Transverse colon (tissue), 4 donors: ENCODE measurements around the gene KRT34. TPM values are rescaled to one million over a fixed set of nuclear protein-coding genes. Genes with fewer than 3 reads are reported as not detected.

Source experiments
- DNase-seq: peaks from one replicate; pipeline ENCODE4 v3.0.0-alpha.2; 2019
- H3K27ac ChIP-seq, 4 donors: fragments of 200-600 bp; sonication (generic); 2 replicates each; pipeline ENCODE4 v1.5.1; 2016 to 2018; ENCODE audit warnings: inconsistent platforms in 4 of 4
- H3K27me3 ChIP-seq: fragments of 200-600 bp; sonication (generic); 2 replicates; pipeline ENCODE4 v1.5.1; 2017; ENCODE audit warnings: inconsistent platforms
- H3K36me3 ChIP-seq, 4 donors: fragments of 200-600 bp; sonication (generic); 2 replicates each; pipeline ENCODE4 v1.5.1; 2017 to 2019; ENCODE audit warnings: inconsistent platforms in 4 of 4
- H3K4me1 ChIP-seq, 4 donors: fragments of 200-600 bp; sonication (generic); 2 replicates each; pipeline ENCODE4 v1.5.1; 2017 to 2020; ENCODE audit warnings: inconsistent platforms in 4 of 4
- H3K4me3 ChIP-seq, 4 donors: fragments of 200-600 bp; sonication (generic); 1 replicate in 1 of 4; 2 replicates in 3 of 4; pipeline versions ENCODE4 v1.5.1 to v1.6.1; 2017 to 2019; ENCODE audit warnings: inconsistent platforms in 4 of 4
- H3K9me3 ChIP-seq, 2 donors: fragments of 200-600 bp; sonication (generic); 2 replicates each; pipeline ENCODE4 v1.5.1; 2017 to 2019; ENCODE audit warnings: inconsistent platforms in 2 of 2
- EP300 ChIP-seq: sonication (generic); formaldehyde crosslinking; IDR thresholded peaks from one replicate; pipeline ENCODE4 v1.6.1; 2017; ENCODE audit warnings: antibody characterized with exemption, low read depth
- POLR2A ChIP-seq: fragments of 450-650 bp; IDR thresholded peaks from one replicate; pipeline ENCODE4 v1.6.1; 2016; ENCODE audit warnings: antibody characterized with exemption, mild to moderate bottlenecking, moderate library complexity
- POLR2AphosphoS5 ChIP-seq, 3 donors: sonication (generic); formaldehyde crosslinking; IDR thresholded peaks; one replicate each; pipeline ENCODE4 v1.6.1; 2016; ENCODE audit warnings: antibody characterized with exemption in 3 of 3
- WGBS, 2 donors: methylation state at CpG; one replicate each; pipeline ENCODE4 v1.1.5; 2018; ENCODE audit warnings: low coverage in 1 of 2; 5-methylcytosine and 5-hydroxymethylcytosine counted together
- in situ Hi-C, 4 donors: fragments of 200-750 bp; cut with MboI; loops; one replicate each; pipeline versions ENCODE4 v1.15.0 to v1.15.1; 2017; ENCODE audit warnings: low sequenced_read_pairs in 3 of 4, low pct_ligation_motif_present in 1 of 4, low pct_unique_long_range_greater_than_20kb in 1 of 4
- intact Hi-C: fragments of 100-400 bp; cut with DNase I; formaldehyde crosslinking; loops from one replicate; pipeline ENCODE4 v1.15.1; 2023; ENCODE audit warnings: low total_unique reads
- total RNA-seq, 4 donors: library from RNA; depleted of rRNA; stranded (reverse); fragments of >200 nt; gene quantifications; one replicate each; pipeline ENCODE4 v1.1.0, GENCODE V29; 2016
- TF ChIP-seq, protein P1 (sequence below), 5 experiments: fragments of 200-600 bp in 3 of 5; fragments of 450-650 bp in 2 of 5; sonication (generic) in 3 of 5; IDR thresholded peaks; 1 replicate in 2 of 5; 2 replicates in 3 of 5; pipeline ENCODE4 v1.5.1; 2016 to 2017; ENCODE audit warnings: antibody characterized with exemption in 5 of 5, inconsistent platforms in 3 of 5, mild to moderate bottlenecking in 2 of 5, moderate library complexity in 1 of 5

The KRT34 gene
- total RNA-seq, 4 donors from 2014 or later: not detected

DNA sequence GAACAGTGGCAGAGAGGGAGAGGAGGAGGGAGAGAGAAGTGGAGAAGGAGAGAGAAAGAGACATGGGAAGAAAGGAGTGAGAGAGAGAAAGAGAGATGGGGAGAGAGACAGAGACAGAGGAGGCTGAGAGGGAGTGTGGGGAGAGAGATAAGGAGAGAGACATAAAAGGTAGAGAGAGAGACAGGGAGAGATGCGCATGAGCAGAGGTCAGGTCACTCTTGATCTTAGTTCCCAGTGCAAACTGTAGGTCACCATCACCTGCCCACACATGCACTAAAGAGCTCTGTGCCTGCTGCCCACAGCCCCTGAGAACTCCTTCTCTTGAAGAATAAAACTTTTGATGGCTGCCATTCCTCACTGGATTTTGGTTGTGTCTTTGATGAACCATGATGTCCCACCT lies 46.4 kb downstream of the KRT34 start:
- DNase-seq: no peak
- Histone ChIP-seq H3K27me3 (no peaks in the 10 kb centered on the region), H3K27ac (no peak overlapping the region), H3K36me3 (no peaks in the 10 kb centered on the region), H3K4me3 (no peak overlapping the region), H3K9me3 (no peaks in the 10 kb centered on the region), H3K4me1 (peaks cover 0 to 5% (median 0%) of the 10 kb centered on the region in 4 donors)
- intact Hi-C loops (no loop called here), in situ Hi-C loops (loop anchor here in 1 of 4 donors (25.0 kb wide), 1 partner anchor 523 kb away; the partner anchor contains the start of gene KRT10)
- TF ChIP-seq POLR2A: no peak
- no peak for TF ChIP-seq EP300
- no peak for TF ChIP-seq POLR2AphosphoS5 (IDR thresholded peaks at IDR 0.05)
- TF ChIP-seq, protein P1, sequence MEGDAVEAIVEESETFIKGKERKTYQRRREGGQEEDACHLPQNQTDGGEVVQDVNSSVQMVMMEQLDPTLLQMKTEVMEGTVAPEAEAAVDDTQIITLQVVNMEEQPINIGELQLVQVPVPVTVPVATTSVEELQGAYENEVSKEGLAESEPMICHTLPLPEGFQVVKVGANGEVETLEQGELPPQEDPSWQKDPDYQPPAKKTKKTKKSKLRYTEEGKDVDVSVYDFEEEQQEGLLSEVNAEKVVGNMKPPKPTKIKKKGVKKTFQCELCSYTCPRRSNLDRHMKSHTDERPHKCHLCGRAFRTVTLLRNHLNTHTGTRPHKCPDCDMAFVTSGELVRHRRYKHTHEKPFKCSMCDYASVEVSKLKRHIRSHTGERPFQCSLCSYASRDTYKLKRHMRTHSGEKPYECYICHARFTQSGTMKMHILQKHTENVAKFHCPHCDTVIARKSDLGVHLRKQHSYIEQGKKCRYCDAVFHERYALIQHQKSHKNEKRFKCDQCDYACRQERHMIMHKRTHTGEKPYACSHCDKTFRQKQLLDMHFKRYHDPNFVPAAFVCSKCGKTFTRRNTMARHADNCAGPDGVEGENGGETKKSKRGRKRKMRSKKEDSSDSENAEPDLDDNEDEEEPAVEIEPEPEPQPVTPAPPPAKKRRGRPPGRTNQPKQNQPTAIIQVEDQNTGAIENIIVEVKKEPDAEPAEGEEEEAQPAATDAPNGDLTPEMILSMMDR (IDR thresholded peaks at IDR 0.05): no peak
- WGBS, 2 donors: 92% methylated on average over 1 of the region's 1 CpG; no CpG with 5 or more reads in 1 of the 2 donors

DNA sequence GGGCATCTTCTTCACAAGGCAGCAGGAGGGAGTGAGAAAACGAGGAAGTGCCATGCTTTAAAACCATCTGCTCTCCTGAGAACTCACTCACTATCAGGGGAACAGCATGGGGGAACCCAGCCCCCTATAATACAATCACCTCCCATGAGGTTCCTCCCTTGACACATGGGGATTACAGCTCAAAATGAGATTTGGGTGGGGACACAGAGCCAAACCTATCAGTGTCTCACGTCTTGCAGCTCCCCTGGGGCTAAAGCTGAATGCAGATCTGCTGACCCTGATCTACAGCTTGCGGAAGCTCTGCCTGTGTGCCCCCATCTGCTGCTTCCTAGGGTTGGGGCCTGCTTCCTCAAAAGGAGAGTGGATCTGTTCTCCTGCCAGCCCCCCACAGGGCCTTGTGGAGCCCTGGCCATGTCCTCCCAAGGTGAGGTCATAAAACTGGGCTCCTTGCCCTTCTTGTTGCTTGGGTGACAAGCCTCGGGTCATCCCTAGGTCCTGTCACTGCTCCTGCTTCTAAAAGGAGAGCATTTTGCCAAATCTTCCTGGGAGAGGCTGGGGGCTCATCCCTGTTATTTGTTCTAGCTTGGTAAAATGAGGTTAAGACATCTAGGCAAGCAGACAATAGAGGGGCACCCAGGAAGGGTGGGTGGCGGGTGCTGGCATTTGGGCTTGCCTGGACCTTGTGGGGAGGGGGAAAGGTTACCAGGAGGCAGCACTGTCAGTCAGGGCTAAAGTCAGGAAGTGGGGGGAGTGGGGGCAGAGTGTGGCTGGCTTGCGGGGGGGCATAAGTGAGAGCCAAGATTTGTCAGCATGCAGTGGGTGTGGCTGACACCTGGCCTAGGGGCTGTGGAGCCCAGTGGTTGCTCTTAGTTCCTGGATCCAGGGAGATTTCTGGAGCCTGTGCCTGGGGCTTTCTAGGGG lies 47.5 kb downstream of the KRT34 start:
- Histone ChIP-seq H3K36me3 (no peaks in the 10 kb centered on the region), H3K27me3 (no peaks in the 10 kb centered on the region), H3K27ac (no peak overlapping the region), H3K4me3 (no peak overlapping the region), H3K9me3 (no peaks in the 10 kb centered on the region), H3K4me1 (peaks cover 0 to under 1% (median 0%) of the 10 kb centered on the region in 4 donors)
- DNase-seq: no peak
- no peak for TF ChIP-seq EP300
- TF ChIP-seq POLR2A: no peak
- TF ChIP-seq, protein P1 (IDR thresholded peaks at IDR 0.05): no peak
- TF ChIP-seq POLR2AphosphoS5 (IDR thresholded peaks at IDR 0.05): no peak
- in situ Hi-C loops: loop anchor here in 1 of 4 donors (25.0 kb wide), 1 partner anchor 522 kb away; the partner anchor contains the start of gene KRT10
- intact Hi-C loops: no loop called here
- 61 to 77% methylated on average over 3 to 6 of the region's 6 CpGs for WGBS, 2 donors

DNA sequence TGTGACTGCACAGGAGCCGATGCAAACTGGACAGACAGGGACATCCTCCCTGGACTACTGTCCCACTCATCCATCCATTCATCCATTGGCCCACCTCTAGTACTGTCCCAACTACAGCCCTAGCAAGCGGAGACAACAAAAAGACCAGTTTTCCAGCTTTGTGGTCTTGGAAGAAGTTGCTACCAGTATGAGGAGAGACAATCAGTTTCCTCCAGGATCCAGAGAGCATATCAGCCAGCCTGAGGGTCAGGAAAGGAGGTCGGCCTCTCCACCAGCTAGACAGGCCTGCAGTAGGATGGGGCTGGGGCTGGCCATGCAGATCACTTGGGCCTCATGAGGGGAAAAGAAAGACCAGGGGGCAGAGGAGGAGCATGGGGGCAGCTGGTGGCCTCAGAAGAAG lies 48.3 kb downstream of the KRT34 start:
- DNase-seq: no peak
- H3K27me3 ChIP-seq: no peaks in the 10 kb centered on the region
- no peak overlapping the region for H3K27ac ChIP-seq
- no peak overlapping the region for H3K4me3 ChIP-seq
- no peaks in the 10 kb centered on the region for H3K9me3 ChIP-seq
- intact Hi-C loops: no loop called here
- TF ChIP-seq POLR2AphosphoS5 (IDR thresholded peaks at IDR 0.05): no peak
- TF ChIP-seq EP300: no peak
- no peak for TF ChIP-seq POLR2A
- TF ChIP-seq, protein P1 (IDR thresholded peaks at IDR 0.05): no peak
- H3K36me3 ChIP-seq: no peaks in the 10 kb centered on the region
- in situ Hi-C loops: loop anchor here in 1 of 4 donors (25.0 kb wide), 1 partner anchor 522 kb away; the partner anchor contains the start of gene KRT10
- 95 to 100% methylated on average over 1 to 3 of the region's 3 CpGs for WGBS, 2 donors
- no peaks in the 10 kb centered on the region for H3K4me1 ChIP-seq

DNA sequence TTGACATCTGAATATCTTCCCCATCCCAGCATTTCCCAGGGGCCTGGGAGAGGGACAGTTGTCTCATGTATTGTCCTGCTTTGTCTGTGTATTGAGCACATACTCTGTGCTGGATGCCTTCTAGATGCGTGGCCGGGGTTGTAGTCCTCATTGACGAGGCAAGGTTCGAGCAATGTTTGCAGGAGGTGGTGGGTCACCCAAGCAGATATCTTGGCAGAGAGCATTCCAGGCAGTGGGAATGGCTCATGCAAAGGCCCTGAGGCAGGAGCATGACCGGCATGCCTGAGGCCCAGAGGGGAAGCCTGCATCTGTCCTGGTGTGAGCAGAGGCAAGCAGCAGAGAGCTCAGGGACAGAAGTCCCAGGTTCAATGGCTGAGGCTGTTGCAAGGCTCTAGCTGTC lies 49.0 kb downstream of the KRT34 start:
- Histone ChIP-seq H3K27me3 (no peaks in the 10 kb centered on the region), H3K4me3 (no peak overlapping the region), H3K36me3 (no peaks in the 10 kb centered on the region), H3K27ac (no peak overlapping the region), H3K9me3 (no peaks in the 10 kb centered on the region), H3K4me1 (no peaks in the 10 kb centered on the region)
- 90% methylated on average over 5 of the region's 5 CpGs; no CpG with 5 or more reads in 1 of the 2 donors for WGBS, 2 donors
- in situ Hi-C loops (loop anchor here in 1 of 4 donors (25.0 kb wide), 1 partner anchor 521 kb away; the partner anchor contains the start of gene KRT10), intact Hi-C loops (no loop called here)
- TF ChIP-seq POLR2A (no peak), EP300 (no peak)
- DNase-seq: no peak
